A673 (cell line): ENCODE results near the gene ANO4. TPM values are rescaled to one million over a fixed set of nuclear protein-coding genes. Genes with fewer than 3 reads are reported as not detected.
"Not testable (repeated sequence)": the region's sequence is repeated elsewhere in the genome, so short reads cannot be mapped to it uniquely, and the experiment has no call there.

Experiments used
- BruUV-seq: library from RNA; stranded (reverse); fragments of 400-500 nt; replicated peaks from 2 replicates; lab custom pipeline; 2021; lab: Mats Ljungman, UMichigan
- CTCF ChIA-PET: fragments of 300-600 bp; sonication (Branson Sonifier 250); formaldehyde crosslinking; loops from one replicate; lab custom pipeline; 2022; ENCODE audit warnings: antibody characterized with exemption; lab: Charles Lee
- POLR2A ChIA-PET: fragments of 300-600 bp; sonication (Branson Sonifier 250); formaldehyde crosslinking; loops from one replicate; lab custom pipeline; 2022; ENCODE audit warnings: antibody characterized with exemption; ENCODE audit not compliant: low non-redundant PET; lab: Charles Lee
- DNase-seq: peaks from one replicate; pipeline ENCODE4 v3.0.0-alpha.2; 2015; ENCODE audit warnings: low spot score
- H3K27ac ChIP-seq: fragments of 200-600 bp; sonication (generic); 2 replicates; pipeline ENCODE4 v1.5.1; 2016; ENCODE audit warnings: mixed run types, low read depth, mild to moderate bottlenecking, mixed read lengths, antibody characterized with exemption, low read length; ENCODE audit not compliant: poor library complexity, severe bottlenecking
- H3K27me3 ChIP-seq: fragments of 200-600 bp; sonication (generic); replicated peaks from 2 replicates; pipeline ENCODE4 v1.6.1; 2017; ENCODE audit warnings: mixed run types, low read depth, mild to moderate bottlenecking, mixed read lengths, antibody characterized with exemption, low read length; ENCODE audit not compliant: insufficient read depth, poor library complexity
- H3K36me3 ChIP-seq: fragments of 200-600 bp; sonication (generic); 2 replicates; pipeline ENCODE4 v1.6.1; 2016; ENCODE audit warnings: mixed run types, mild to moderate bottlenecking, mixed read lengths, antibody characterized with exemption, low read length; ENCODE audit not compliant: insufficient read depth, poor library complexity, severe bottlenecking
- H3K4me1 ChIP-seq: fragments of 200-600 bp; sonication (generic); 2 replicates; pipeline ENCODE4 v1.6.1; 2017; ENCODE audit warnings: mixed run types, mild to moderate bottlenecking, mixed read lengths, antibody characterized with exemption, low read length; ENCODE audit not compliant: insufficient read depth, poor library complexity, severe bottlenecking
- H3K4me3 ChIP-seq: fragments of 200-600 bp; sonication (generic); 2 replicates; pipeline ENCODE4 v1.5.1; 2016; ENCODE audit warnings: low read depth, mixed run types, mild to moderate bottlenecking, mixed read lengths, low read length; ENCODE audit not compliant: poor library complexity, severe bottlenecking
- H3K9me3 ChIP-seq: fragments of 200-600 bp; sonication (generic); 2 replicates; pipeline ENCODE4 v1.6.1; 2016; ENCODE audit warnings: mixed run types, low read depth, mild to moderate bottlenecking, mixed read lengths, antibody characterized with exemption, low read length; ENCODE audit not compliant: poor library complexity, severe bottlenecking
- EZH2 ChIP-seq: fragments of 200-600 bp; sonication (generic); IDR thresholded peaks from 2 replicates; pipeline ENCODE4 v1.6.1; 2017; ENCODE audit warnings: borderline replicate concordance, low read depth, mild to moderate bottlenecking, mixed read lengths, antibody characterized with exemption, low read length; ENCODE audit not compliant: poor library complexity, severe bottlenecking
- intact Hi-C: fragments of 100-400 bp; cut with micrococcal nuclease; formaldehyde crosslinking; loops from one replicate; pipeline ENCODE4 v1.10.0; 2022; ENCODE audit not compliant: unreplicated experiment
- total RNA-seq: library from RNA; stranded (reverse); gene quantifications from 2 replicates; pipeline ENCODE4 v1.2.3, GENCODE V29; 2021
- TF ChIP-seq, protein P1 (sequence below): fragments of 300-800, 200-600 bp; sonication (generic); conservative IDR thresholded peaks from 2 replicates; pipeline ENCODE4 v1.5.1; 2017; ENCODE audit warnings: low read depth, mild to moderate bottlenecking, antibody characterized with exemption, low read length, moderate library complexity, mixed read lengths

The ANO4 gene
- total RNA-seq, 1 experiment from 2014 or later = 9.3 TPM

DNA sequence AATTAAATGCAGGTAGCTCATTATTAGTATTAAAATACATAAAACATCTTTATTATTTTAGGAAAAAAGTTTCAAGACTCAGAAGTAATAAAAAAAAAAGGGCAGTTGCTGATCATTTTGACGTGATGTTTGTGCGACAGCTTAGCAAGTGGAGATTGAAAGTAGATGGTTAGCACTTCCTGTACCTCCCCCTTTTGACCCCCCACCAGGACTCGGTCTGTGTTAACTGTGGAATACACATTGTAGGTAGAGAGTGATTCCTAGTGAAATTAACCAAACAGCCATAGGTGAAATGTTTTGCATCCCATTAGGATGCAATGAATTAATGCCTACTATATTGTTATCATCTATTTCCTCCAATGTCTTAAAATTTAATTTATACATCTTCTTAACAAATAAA lies 294.7 kb downstream of the ANO4 start:
- CTCF ChIA-PET = no interaction called here
- TF ChIP-seq, protein P1, sequence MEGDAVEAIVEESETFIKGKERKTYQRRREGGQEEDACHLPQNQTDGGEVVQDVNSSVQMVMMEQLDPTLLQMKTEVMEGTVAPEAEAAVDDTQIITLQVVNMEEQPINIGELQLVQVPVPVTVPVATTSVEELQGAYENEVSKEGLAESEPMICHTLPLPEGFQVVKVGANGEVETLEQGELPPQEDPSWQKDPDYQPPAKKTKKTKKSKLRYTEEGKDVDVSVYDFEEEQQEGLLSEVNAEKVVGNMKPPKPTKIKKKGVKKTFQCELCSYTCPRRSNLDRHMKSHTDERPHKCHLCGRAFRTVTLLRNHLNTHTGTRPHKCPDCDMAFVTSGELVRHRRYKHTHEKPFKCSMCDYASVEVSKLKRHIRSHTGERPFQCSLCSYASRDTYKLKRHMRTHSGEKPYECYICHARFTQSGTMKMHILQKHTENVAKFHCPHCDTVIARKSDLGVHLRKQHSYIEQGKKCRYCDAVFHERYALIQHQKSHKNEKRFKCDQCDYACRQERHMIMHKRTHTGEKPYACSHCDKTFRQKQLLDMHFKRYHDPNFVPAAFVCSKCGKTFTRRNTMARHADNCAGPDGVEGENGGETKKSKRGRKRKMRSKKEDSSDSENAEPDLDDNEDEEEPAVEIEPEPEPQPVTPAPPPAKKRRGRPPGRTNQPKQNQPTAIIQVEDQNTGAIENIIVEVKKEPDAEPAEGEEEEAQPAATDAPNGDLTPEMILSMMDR = no peak
- no peak for TF ChIP-seq EZH2
- H3K9me3 ChIP-seq = no peaks in the 10 kb centered on the region
- no peaks in the 10 kb centered on the region for H3K36me3 ChIP-seq
- H3K27ac ChIP-seq = no peak overlapping the region
- POLR2A ChIA-PET = no interaction called here
- no peak for DNase-seq
- no peaks in the 10 kb centered on the region for H3K27me3 ChIP-seq
- H3K4me1 ChIP-seq = peaks cover 7% of the 10 kb centered on the region
- H3K4me3 ChIP-seq = no peak overlapping the region
- intact Hi-C loops = no loop called here
- BruUV-seq = no TSS peak

DNA sequence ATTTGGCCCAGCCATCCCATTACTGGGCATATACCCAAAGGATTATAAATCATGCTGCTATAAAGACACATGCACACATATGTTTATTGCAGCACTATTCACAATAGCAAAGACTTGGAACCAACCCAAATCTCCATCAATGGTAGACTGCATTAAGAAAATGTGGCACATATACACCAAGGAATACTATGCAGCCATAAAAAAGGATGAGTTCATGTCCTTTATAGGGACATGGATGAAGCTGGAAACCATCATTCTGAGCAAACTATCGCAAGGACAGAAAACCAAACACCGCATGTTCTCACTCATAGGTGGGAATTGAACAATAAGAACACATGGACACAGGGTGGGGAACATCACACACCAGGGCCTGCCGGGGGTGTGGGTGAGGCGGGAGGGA lies 295.6 kb downstream of the ANO4 start:
- BruUV-seq, intact Hi-C loops, H3K9me3 ChIP-seq, H3K27ac ChIP-seq, H3K27me3 ChIP-seq, POLR2A ChIA-PET, H3K36me3 ChIP-seq, H3K4me3 ChIP-seq, H3K4me1 ChIP-seq, DNase-seq, CTCF ChIA-PET: not testable (repeated sequence)

DNA sequence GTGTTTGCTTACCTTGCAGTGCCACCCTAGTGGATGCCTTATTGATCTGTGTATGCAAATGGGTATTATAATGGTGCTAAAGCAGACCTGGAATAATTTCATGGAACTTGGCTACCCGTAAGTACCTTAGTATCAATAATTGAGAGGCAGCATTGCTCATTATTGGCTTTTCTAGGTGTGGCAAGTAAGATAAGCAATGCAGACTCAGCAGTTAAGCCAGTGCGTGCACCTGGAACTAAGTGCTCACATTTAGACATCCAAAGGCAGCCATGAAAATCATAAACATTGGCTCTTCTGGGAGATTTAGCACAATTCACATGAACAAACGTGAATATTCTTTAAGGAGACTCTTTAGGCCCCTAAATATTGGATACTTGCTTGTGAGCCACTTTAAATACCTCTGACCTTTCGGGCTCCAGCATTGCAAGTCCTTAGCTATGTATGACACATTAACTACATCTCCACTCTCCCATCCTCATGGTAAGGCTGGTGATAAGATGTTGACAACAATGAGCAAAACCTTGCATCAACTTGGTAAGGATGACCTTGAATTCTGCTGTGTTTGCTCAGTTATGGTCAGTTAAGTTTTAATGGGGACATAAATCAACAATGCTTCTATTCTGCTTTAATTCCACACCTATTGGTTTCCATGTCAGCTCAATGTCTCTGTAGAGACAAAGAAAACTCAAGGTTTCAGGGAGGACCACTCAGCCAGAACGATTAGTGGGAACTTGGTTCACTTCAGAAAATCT lies 303.4 kb downstream of the ANO4 start:
- intact Hi-C loops = no loop called here
- Histone ChIP-seq H3K9me3 (no peaks in the 10 kb centered on the region), H3K4me1 (no peaks in the 10 kb centered on the region), H3K27ac (no peak overlapping the region), H3K27me3 (no peaks in the 10 kb centered on the region), H3K4me3 (no peak overlapping the region), H3K36me3 (no peaks in the 10 kb centered on the region)
- no TSS peak for BruUV-seq
- CTCF ChIA-PET = no interaction called here
- DNase-seq = no peak
- POLR2A ChIA-PET = interaction anchor here (0.6 kb wide), 1 partner anchor 12 kb away, joined by 6 read pairs; no protein-coding TSS in a partner anchor
- TF ChIP-seq EZH2 = no peak
- TF ChIP-seq, protein P1 = no peak
